Subcutaneous adipose tissue (tissue), 4 donors: Measurements from ENCODE around the gene ZBTB20. TPM values are rescaled to one million over a fixed set of nuclear protein-coding genes. Genes with fewer than 3 reads are reported as not detected.

Experiments used
- CTCF ChIP-seq: fragments of 450-650 bp; IDR thresholded peaks from one replicate; pipeline ENCODE4 v1.5.1; 2016; ENCODE audit warnings: low read depth, mild to moderate bottlenecking, control low read depth, antibody characterized with exemption, moderate library complexity
- total RNA-seq, 4 donors: library from RNA; depleted of rRNA; stranded (reverse); fragments of >200 nt; gene quantifications; one replicate each; pipeline ENCODE4 v1.1.0, GENCODE V29; 2016

ZBTB20 gene
- total RNA-seq, 4 donors from 2014 or later = 60.3 to 93.4 (median 69.1) TPM

GRCh38 chr3:114440700-114441099 is 706.4 kb downstream of the ZBTB20 start:
- no peak for TF ChIP-seq CTCF

- TF ChIP-seq CTCF = no peak
Measured at GRCh38 chr3:114439284-114439683, 707.8 kb downstream of the ZBTB20 start.

- TF ChIP-seq CTCF = no peak
Measured at GRCh38 chr3:114437897-114438296, 709.2 kb downstream of the ZBTB20 start.

GRCh38 chr3:114436182-114436581 is 710.9 kb downstream of the ZBTB20 start:
- TF ChIP-seq CTCF = no peak

GRCh38 chr3:114435386-114436115 is 711.5 kb downstream of the ZBTB20 start:
- no peak for TF ChIP-seq CTCF

GRCh38 chr3:114432310-114432709 is 714.8 kb downstream of the ZBTB20 start:
- no peak for TF ChIP-seq CTCF

GRCh38 chr3:114428044-114428595 is 719.0 kb downstream of the ZBTB20 start:
- no peak for TF ChIP-seq CTCF
